Subcutaneous adipose tissue (tissue), 4 donors: ENCODE data around the gene PELI1. TPM values are rescaled to one million over a fixed set of nuclear protein-coding genes. Genes with fewer than 3 reads are reported as not detected.

Experiments
- total RNA-seq, 4 donors: library from RNA; depleted of rRNA; stranded (reverse); fragments of >200 nt; gene quantifications; one replicate each; pipeline ENCODE4 v1.1.0, GENCODE V29; 2016
- TF ChIP-seq, protein P1 (sequence below): fragments of 450-650 bp; IDR thresholded peaks from one replicate; pipeline ENCODE4 v1.5.1; 2016; ENCODE audit warnings: low read depth, mild to moderate bottlenecking, control low read depth, antibody characterized with exemption, moderate library complexity

The PELI1 gene
- total RNA-seq, 4 donors from 2014 or later = 24.7 to 58.5 (median 28.4) TPM

DNA sequence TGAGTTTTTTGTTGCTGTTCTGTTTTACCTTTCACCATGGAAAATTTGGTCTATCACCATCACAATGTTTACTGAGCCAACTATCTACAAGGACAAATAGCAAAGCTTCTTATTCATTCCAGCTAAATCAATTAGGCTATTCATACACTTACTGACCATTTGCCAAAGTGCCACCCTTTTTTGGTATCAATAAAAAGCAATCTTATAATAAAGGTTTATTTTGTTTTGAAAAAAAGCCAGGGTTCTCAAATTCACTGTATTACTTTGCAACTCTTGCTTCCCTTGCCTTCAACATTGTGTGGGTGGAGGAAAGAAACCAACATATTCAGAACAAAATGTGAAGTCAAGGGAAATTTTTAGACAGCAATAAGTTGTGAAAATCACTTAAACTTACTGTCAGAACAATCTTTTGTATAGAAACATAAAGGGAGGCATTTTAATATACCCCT, 15.3 kb downstream of the PELI1 start:
- TF ChIP-seq, protein P1, sequence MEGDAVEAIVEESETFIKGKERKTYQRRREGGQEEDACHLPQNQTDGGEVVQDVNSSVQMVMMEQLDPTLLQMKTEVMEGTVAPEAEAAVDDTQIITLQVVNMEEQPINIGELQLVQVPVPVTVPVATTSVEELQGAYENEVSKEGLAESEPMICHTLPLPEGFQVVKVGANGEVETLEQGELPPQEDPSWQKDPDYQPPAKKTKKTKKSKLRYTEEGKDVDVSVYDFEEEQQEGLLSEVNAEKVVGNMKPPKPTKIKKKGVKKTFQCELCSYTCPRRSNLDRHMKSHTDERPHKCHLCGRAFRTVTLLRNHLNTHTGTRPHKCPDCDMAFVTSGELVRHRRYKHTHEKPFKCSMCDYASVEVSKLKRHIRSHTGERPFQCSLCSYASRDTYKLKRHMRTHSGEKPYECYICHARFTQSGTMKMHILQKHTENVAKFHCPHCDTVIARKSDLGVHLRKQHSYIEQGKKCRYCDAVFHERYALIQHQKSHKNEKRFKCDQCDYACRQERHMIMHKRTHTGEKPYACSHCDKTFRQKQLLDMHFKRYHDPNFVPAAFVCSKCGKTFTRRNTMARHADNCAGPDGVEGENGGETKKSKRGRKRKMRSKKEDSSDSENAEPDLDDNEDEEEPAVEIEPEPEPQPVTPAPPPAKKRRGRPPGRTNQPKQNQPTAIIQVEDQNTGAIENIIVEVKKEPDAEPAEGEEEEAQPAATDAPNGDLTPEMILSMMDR = no peak

GRCh38 chr2:64128406-64128805, 15.8 kb downstream of the PELI1 start:
- TF ChIP-seq, protein P1 = no peak

GRCh38 chr2:64127119-64127518, 17.1 kb downstream of the PELI1 start:
- TF ChIP-seq, protein P1 = no peak

DNA sequence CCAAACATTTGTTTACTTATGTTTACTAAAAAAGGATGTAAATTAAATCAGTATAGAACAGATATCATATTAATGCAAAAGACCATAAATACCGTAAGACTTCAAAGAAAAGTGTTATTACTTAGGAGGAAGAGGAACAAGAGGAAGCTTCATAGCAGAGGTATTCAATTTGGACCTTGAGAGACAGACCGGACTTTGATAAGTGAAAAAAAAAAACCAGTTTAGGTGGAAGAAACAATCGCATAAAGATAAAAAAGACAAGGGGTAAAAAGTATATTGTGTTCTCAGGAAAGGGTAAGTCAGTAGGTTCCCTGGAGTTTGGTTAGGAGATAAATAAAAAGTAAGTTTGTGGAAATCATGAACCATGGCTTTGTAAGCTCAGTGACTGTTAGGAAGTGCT, 17.6 kb downstream of the PELI1 start:
- TF ChIP-seq, protein P1 = no peak

- TF ChIP-seq, protein P1 = no peak
Observed at GRCh38 chr2:64124571-64124970, 19.6 kb downstream of the PELI1 start.

- TF ChIP-seq, protein P1 = no peak
Observed at GRCh38 chr2:64124168-64124567, 20.1 kb downstream of the PELI1 start.

GRCh38 chr2:64123740-64124139, 20.5 kb downstream of the PELI1 start:
- TF ChIP-seq, protein P1 = no peak
